Measurements from ENCODE around the gene GIMAP1. TPM values are rescaled to one million over a fixed set of nuclear protein-coding genes. Genes with fewer than 3 reads are reported as not detected.

The GIMAP1 gene
- total RNA-seq, 6 experiments from 2014 or later: not detected

DNA sequence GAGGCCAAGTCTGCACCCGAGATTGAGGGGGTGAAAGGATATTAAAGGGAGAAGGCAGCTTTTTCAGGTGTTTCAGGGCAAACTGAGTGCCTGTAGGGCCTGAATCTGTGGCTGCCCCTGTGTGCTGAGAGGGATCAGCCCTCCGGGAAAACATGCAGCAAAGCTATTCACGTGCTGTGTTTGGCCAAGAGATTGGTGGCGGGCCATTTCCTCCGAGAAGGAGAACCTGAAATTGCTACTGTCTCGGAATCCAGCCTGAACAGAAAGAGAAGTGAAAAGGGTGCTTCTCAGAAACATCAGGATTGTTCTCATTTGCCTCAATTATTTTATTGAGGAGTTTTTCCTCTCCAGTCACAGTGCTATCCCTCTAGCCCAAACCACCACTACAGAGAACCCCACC is 36.8 kb downstream of the GIMAP1 start:
- Mint-ChIP-seq H3K4me1 (ENCODE audit: low read depth) (no peaks in the 10 kb centered on the region), H3K27ac (no peak overlapping the region), H3K27me3 (ENCODE audit: insufficient read depth) (no peaks in the 10 kb centered on the region; the same call in 1 of the 2 replicates)

DNA sequence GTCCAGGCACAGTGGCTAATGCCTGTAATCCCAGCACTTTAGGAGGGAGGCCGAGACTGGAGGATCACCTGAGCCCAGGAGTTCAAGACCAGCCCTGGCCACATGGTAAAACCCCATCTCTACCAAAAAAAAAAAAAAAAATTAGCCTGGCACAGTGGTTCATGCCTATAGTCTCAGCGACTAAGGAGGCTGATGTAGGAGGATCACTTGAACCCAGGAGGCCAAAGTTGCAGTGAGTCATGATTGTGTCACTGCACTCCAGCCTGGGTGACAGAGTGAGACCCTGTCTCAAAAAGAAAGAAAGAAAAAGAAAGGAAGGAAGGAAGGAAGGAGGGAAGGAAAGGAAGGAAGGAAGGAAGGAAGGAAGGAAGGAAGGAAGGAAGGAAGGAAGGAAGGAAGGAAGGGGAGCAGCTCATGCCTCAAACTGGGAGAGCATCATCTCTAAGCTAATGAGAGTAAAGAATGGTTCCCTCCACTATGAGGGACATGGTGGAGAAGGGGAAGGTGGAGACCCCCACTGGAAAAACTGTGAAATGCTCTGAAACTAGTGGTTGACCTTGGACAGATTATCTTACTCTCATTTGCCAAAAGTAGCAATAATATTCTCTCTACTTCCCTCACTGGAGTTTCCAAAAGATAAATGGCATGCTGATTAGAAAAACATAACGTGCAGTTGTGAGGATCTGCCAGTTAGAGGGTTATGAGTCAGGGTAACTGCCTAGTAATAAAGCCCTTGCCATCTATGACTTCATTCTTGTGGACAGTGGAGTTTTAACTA is 37.6 kb downstream of the GIMAP1 start:
- DNase-seq: peak; percentile 2

More for the DNA sequence above, 36.8 kb downstream of the GIMAP1 start:
- H3K4me3 Mint-ChIP-seq: no peak overlapping the region
- TF ChIP-seq, protein P1, sequence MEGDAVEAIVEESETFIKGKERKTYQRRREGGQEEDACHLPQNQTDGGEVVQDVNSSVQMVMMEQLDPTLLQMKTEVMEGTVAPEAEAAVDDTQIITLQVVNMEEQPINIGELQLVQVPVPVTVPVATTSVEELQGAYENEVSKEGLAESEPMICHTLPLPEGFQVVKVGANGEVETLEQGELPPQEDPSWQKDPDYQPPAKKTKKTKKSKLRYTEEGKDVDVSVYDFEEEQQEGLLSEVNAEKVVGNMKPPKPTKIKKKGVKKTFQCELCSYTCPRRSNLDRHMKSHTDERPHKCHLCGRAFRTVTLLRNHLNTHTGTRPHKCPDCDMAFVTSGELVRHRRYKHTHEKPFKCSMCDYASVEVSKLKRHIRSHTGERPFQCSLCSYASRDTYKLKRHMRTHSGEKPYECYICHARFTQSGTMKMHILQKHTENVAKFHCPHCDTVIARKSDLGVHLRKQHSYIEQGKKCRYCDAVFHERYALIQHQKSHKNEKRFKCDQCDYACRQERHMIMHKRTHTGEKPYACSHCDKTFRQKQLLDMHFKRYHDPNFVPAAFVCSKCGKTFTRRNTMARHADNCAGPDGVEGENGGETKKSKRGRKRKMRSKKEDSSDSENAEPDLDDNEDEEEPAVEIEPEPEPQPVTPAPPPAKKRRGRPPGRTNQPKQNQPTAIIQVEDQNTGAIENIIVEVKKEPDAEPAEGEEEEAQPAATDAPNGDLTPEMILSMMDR (IDR thresholded peaks at IDR 0.05): no peak
- H3K36me3 Mint-ChIP-seq (ENCODE audit: low read depth): no peaks in the 10 kb centered on the region; the same call in 1 of the 2 replicates
- peaks cover 26% of the 10 kb centered on the region for H3K9me3 Mint-ChIP-seq
- no peak for DNase-seq

DNA sequence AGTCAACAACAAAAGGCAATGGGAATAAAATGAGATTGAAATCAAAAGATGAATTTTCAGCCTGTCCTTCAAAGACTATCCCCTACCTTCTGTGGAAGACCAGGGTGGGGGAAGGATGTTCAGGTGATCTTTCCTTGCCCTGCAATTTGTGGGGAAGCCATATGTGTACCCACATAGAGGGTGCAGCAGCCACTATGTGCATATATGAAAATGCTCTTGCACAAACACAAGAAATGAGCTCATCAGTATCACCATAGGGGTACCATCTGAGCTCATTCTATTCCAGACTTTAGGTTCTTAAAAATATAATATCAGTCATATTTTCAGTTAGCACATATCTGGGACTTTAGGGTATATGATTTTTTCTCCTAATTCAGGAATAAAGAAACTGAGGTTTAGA is 38.5 kb downstream of the GIMAP1 start:
- no peaks in the 10 kb centered on the region; the same call in 1 of the 2 replicates for H3K36me3 Mint-ChIP-seq (ENCODE audit: low read depth)
- H3K4me1 Mint-ChIP-seq (ENCODE audit: low read depth): no peaks in the 10 kb centered on the region
- H3K9me3 Mint-ChIP-seq: peaks cover 19% of the 10 kb centered on the region
- TF ChIP-seq, protein P1 (IDR thresholded peaks at IDR 0.05): no peak
- H3K4me3 Mint-ChIP-seq: no peak overlapping the region
- no peaks in the 10 kb centered on the region for H3K27me3 Mint-ChIP-seq (ENCODE audit: insufficient read depth)
- H3K27ac Mint-ChIP-seq: no peak overlapping the region
- no peak for DNase-seq

More for the DNA sequence above, 37.6 kb downstream of the GIMAP1 start:
- no peak overlapping the region for H3K4me3 Mint-ChIP-seq
- H3K4me1 Mint-ChIP-seq (ENCODE audit: low read depth): no peaks in the 10 kb centered on the region
- no peak overlapping the region for H3K27ac Mint-ChIP-seq
- H3K27me3 Mint-ChIP-seq (ENCODE audit: insufficient read depth): no peaks in the 10 kb centered on the region
- peaks cover 26% of the 10 kb centered on the region for H3K9me3 Mint-ChIP-seq
- no peaks in the 10 kb centered on the region; the same call in 1 of the 2 replicates for H3K36me3 Mint-ChIP-seq (ENCODE audit: low read depth)
- TF ChIP-seq, protein P1 (IDR thresholded peaks at IDR 0.05): no peak

DNA sequence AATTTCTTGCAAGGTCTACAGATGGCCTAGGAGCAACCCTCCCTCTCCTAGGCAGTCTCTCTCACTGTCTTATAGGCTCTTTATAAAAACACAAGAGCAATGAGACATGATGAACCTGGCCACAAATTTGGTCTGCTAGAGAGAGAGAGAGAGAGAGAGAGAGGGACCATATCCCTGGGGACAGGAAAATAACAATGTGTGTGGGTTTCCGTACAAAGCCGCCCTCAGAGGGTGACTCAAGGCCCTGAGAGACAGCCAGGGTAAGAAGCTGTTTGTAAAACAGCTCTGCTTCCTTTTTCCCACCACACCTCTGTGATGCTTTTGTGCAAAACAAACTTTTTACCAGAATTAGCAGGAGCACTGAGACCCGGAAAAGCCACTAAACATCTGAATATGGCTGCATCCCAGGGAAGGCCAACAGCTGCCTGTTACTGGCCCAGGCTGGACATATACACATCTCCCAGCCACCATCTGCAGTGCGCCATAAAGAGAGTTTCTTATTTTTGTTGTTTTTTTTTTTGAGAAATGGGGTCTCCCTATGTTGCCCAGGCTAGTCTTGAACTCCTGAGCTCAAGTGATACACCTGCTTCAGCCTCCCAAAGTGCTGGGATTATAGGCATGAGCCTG is 39.2 kb downstream of the GIMAP1 start:
- Mint-ChIP-seq H3K4me3 (no peak overlapping the region), H3K27ac (no peak overlapping the region), H3K36me3 (ENCODE audit: low read depth) (no peaks in the 10 kb centered on the region; the same call in 1 of the 2 replicates), H3K9me3 (peaks cover 19% of the 10 kb centered on the region), H3K27me3 (ENCODE audit: insufficient read depth) (no peaks in the 10 kb centered on the region), H3K4me1 (ENCODE audit: low read depth) (no peaks in the 10 kb centered on the region)
- no peak for DNase-seq
- TF ChIP-seq, protein P1 (IDR thresholded peaks at IDR 0.05): no peak

DNA sequence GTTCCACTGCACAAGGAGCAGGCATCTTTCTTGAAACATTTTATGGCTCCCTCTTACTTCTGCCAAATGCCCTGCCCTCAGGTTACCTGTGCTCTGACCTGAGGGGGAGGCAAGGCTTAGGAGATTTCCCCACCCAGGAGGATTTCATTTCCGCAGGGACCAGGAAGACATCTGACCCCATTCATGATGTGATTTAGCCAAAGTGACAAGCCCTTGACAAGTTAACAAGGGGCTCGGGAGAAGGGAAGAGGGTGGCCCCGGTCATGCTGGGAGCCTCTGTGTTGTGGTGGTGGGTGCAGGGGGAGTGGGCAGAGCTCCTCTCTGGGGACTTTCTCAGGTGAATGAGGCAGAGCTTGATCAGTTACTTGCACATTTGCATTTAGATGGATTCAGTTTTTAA is 39.8 kb downstream of the GIMAP1 start:
- TF ChIP-seq, protein P1 (IDR thresholded peaks at IDR 0.05): no peak
- Mint-ChIP-seq H3K27ac (no peak overlapping the region), H3K9me3 (peaks cover 20% of the 10 kb centered on the region), H3K27me3 (ENCODE audit: insufficient read depth) (no peaks in the 10 kb centered on the region), H3K36me3 (ENCODE audit: low read depth) (no peaks in the 10 kb centered on the region; the same call in 1 of the 2 replicates), H3K4me3 (no peak overlapping the region), H3K4me1 (ENCODE audit: low read depth) (no peaks in the 10 kb centered on the region)
- no peak for DNase-seq
